Keratinocyte (primary cell): ENCODE results near the gene INPP5E. TPM values are rescaled to one million over a fixed set of nuclear protein-coding genes. Genes with fewer than 3 reads are reported as not detected.
A peak's percentile ranks its signal among the peaks of the same experiment; 100 is the strongest.

ENCODE experiments used
- DNase-seq: peaks from one replicate; pipeline ENCODE4 v3.0.0-alpha.2; 2011; ENCODE audit warnings: low read depth, missing footprints, low spot score
- FAIRE-seq: peaks from 2 replicates; lab custom pipeline; 2011; peaks lifted over from hg19 to GRCh38; lab: Jason Lieb, UNC
- H2AFZ ChIP-seq: 2 replicates; pipeline ENCODE4 v1.6.0; 2012; ENCODE audit warnings: low read length, control low read depth, inconsistent platforms; ENCODE audit not compliant: control insufficient read depth
- H3K27ac ChIP-seq: 2 replicates; pipeline ENCODE4 v1.5.1; 2011; ENCODE audit warnings: low read length; ENCODE audit not compliant: control insufficient read depth, insufficient read depth
- H3K27me3 ChIP-seq: 3 replicates; pipeline ENCODE4 v1.6.0; 2011; ENCODE audit warnings: low read length; ENCODE audit not compliant: control insufficient read depth, insufficient read depth; ENCODE audit errors: extremely low read depth
- H3K36me3 ChIP-seq, 2 experiments: 2 replicates in 1 of 2; 3 replicates in 1 of 2; pipeline ENCODE4 v1.5.1; 2011; ENCODE audit warnings: low read length in 2 of 2, mild to moderate bottlenecking in 1 of 2; ENCODE audit not compliant: control insufficient read depth in 2 of 2, insufficient read depth in 2 of 2; ENCODE audit errors: extremely low read depth in 1 of 2
- H3K4me1 ChIP-seq: 3 replicates; pipeline ENCODE4 v1.5.1; 2011; ENCODE audit warnings: low read length; ENCODE audit not compliant: control insufficient read depth, insufficient read depth; ENCODE audit errors: extremely low read depth
- H3K4me2 ChIP-seq: 3 replicates; pipeline ENCODE4 v1.6.0; 2011; ENCODE audit warnings: low read depth, low read length; ENCODE audit not compliant: control insufficient read depth, insufficient read depth; ENCODE audit errors: extremely low read depth
- H3K4me3 ChIP-seq, 3 experiments: fragments of 200-600 bp in 1 of 3; sonication (generic) in 1 of 3; 2 replicates in 2 of 3; 3 replicates in 1 of 3; pipeline ENCODE4 v1.5.1; 2011 to 2016; ENCODE audit warnings: low read length in 3 of 3, mild to moderate bottlenecking in 3 of 3, control low read depth in 2 of 3, inconsistent platforms in 1 of 3, low read depth in 1 of 3, mixed read lengths in 1 of 3, mixed run types in 1 of 3, moderate library complexity in 1 of 3; ENCODE audit not compliant: control insufficient read depth in 2 of 3, insufficient read depth in 2 of 3; ENCODE audit errors: extremely low read depth in 1 of 3
- H3K79me2 ChIP-seq: 2 replicates; pipeline ENCODE4 v1.6.0; 2012; ENCODE audit warnings: low read length; ENCODE audit not compliant: control insufficient read depth, insufficient read depth
- H3K9ac ChIP-seq: 3 replicates; pipeline ENCODE4 v1.6.0; 2011; ENCODE audit warnings: low read length; ENCODE audit not compliant: control insufficient read depth, insufficient read depth; ENCODE audit errors: extremely low read depth
- H3K9me1 ChIP-seq: 3 replicates; pipeline ENCODE4 v1.6.0; 2011; ENCODE audit warnings: low read length; ENCODE audit not compliant: control insufficient read depth, insufficient read depth; ENCODE audit errors: extremely low read depth
- H3K9me3 ChIP-seq: 2 replicates; pipeline ENCODE4 v1.5.1; 2012; ENCODE audit warnings: low read depth, low read length; ENCODE audit not compliant: control insufficient read depth
- H4K20me1 ChIP-seq: 3 replicates; pipeline ENCODE4 v1.6.0; 2011; ENCODE audit warnings: low read length; ENCODE audit not compliant: control insufficient read depth, insufficient read depth; ENCODE audit errors: extremely low read depth
- EZH2 ChIP-seq: IDR thresholded peaks from one replicate; pipeline ENCODE4 v1.6.1; 2012; ENCODE audit warnings: inconsistent platforms, mild to moderate bottlenecking, low read length, moderate library complexity
- dilution Hi-C: fragments of 300-500 bp; cut with MboI; formaldehyde crosslinking; loops from one replicate; pipeline ENCODE4 v1.7.0; 2020; ENCODE audit warnings: low sequenced_read_pairs; ENCODE audit not compliant: extremely low pct_ligation_motif_present
- polyA plus RNA-seq, 5 experiments: library from polyadenylated mRNA; depleted of rRNA in 3 of 5; stranded (reverse) in 3 of 5; stranded (forward) in 1 of 5; unstranded in 1 of 5; fragments of >200 nt; gene quantifications; 1 replicate in 1 of 5; 2 replicates in 3 of 5; 3 replicates in 1 of 5; pipeline versions ENCODE4 v1.2.1 to v1.2.3, GENCODE V29; 2011 to 2012; ENCODE audit warnings: missing spikeins in 2 of 5, low read depth in 1 of 5, low replicate concordance in 1 of 5
- TF ChIP-seq, protein P1 (sequence below), 3 experiments: IDR thresholded peaks in 1 of 3; conservative IDR thresholded peaks in 1 of 3; optimal IDR thresholded peaks in 1 of 3; 2 replicates in 2 of 3; 3 replicates in 1 of 3; pipeline versions ENCODE3 to v1.5.1; 2011; ENCODE audit warnings: low read length in 3 of 3, mild to moderate bottlenecking in 3 of 3, moderate library complexity in 2 of 3, control low read depth in 1 of 3, inconsistent platforms in 1 of 3; ENCODE audit not compliant: insufficient read depth in 2 of 3; ENCODE audit errors: extremely low read depth in 1 of 3

INPP5E gene
- polyA plus RNA-seq, 1 donor (not counting 4 experiments of a cell fraction or from before 2014, with no cell fraction given) = 4.4 TPM

DNA sequence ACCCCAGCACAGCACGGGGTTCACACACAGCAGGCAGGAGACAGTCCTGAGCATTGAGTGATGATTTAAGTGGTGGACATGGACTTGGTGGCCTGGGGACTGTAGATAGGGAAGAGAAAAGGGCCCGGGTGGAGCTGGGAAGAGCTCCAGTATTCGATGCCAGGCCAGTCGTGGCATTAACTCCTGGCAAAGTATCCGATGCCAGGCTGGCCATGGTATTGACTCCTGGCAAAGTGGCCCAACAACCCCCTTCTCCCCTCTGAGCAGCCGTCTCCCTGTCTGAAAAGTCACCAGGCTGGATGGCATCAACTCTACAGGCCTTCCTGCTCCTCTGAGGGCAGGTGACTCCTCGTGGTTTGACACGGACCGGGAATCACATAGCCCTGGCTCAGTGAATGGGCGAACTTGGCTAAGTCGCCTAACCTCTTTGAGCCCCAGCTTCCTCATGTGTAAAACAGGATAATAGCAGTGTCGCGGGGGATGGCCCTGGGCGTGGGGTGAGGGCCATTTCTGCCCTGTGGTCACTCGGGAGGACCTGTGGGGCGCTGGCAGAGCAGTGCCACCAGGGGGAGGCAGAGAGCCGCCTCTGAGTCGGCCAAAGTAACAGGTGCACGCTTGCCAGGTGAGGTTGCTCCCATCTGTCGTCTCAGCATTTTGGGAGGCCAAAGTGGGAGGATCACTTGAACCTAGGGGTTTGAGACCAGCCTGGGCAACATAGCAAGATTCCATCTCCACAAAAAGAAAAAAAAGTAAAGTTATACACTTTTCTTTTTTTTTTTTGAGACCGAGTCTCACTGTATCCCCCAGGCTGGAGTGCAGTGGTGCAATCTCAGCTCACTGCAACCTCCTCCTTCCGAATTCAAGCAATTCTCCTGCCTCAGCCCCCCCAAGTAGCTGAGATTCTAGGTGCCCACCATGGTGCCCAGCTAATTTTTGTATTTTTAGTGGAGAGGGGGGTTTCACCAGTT, 48.9 kb upstream of the INPP5E start:
- Histone ChIP-seq H3K27me3 (no peaks in the 10 kb centered on the region), H4K20me1 (peaks cover 7% of the 10 kb centered on the region), H3K79me2 (no peaks in the 10 kb centered on the region), H3K9me3 (no peaks in the 10 kb centered on the region), H3K36me3 (no peaks in the 10 kb centered on the region), H3K4me2 (no peak overlapping the region), H3K9me1 (no peaks in the 10 kb centered on the region), H3K4me1 (peaks cover 12% of the 10 kb centered on the region), H3K27ac (no peak overlapping the region), H2AFZ (no peak overlapping the region), H3K9ac (no peak overlapping the region), H3K4me3 (no peak overlapping the region)
- dilution Hi-C loops = no loop called here
- DNase-seq = no peak
- no peak for FAIRE-seq
- TF ChIP-seq, protein P1, sequence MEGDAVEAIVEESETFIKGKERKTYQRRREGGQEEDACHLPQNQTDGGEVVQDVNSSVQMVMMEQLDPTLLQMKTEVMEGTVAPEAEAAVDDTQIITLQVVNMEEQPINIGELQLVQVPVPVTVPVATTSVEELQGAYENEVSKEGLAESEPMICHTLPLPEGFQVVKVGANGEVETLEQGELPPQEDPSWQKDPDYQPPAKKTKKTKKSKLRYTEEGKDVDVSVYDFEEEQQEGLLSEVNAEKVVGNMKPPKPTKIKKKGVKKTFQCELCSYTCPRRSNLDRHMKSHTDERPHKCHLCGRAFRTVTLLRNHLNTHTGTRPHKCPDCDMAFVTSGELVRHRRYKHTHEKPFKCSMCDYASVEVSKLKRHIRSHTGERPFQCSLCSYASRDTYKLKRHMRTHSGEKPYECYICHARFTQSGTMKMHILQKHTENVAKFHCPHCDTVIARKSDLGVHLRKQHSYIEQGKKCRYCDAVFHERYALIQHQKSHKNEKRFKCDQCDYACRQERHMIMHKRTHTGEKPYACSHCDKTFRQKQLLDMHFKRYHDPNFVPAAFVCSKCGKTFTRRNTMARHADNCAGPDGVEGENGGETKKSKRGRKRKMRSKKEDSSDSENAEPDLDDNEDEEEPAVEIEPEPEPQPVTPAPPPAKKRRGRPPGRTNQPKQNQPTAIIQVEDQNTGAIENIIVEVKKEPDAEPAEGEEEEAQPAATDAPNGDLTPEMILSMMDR (optimal IDR thresholded peaks at IDR 0.05 in 1 of 3, IDR thresholded peaks at IDR 0.05 in 1 of 3, conservative IDR thresholded peaks at IDR 0.05 in 1 of 3; ENCODE audit: extremely low read depth in 1 of 3, insufficient read depth in 2 of 3, low read length in 3 of 3) = peak in 2 of 3 experiments; percentile 89 to 99
- TF ChIP-seq EZH2 = no peak

DNA sequence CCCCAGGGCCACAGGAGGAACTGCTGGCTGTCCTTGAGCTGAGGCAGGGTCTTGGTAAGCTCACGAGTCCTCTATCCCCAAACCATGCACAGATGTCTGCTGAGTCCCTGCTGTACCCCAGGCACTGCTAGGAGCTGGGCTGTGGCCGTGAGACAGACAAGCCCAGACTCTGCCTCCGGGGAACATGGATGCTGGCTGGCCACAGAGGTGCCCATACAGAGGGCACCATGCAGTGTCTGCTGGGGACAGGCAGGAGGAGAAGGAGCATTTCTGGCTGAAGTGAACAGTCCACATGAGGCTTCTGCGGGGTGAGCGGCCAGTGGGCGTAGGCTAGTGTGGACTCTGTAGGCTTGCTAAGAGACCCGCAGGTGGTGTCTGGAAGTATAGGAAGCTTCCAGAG, 48.0 kb upstream of the INPP5E start:
- H3K4me1 ChIP-seq = peaks cover 12% of the 10 kb centered on the region
- no peaks in the 10 kb centered on the region for H3K9me1 ChIP-seq
- FAIRE-seq (no peak), DNase-seq (no peak)
- no peak for TF ChIP-seq EZH2
- TF ChIP-seq, protein P1 (optimal IDR thresholded peaks at IDR 0.05 in 1 of 3, IDR thresholded peaks at IDR 0.05 in 1 of 3, conservative IDR thresholded peaks at IDR 0.05 in 1 of 3; ENCODE audit: extremely low read depth in 1 of 3, insufficient read depth in 2 of 3, low read length in 3 of 3) = no peak
- H3K4me2 ChIP-seq = no peak overlapping the region
- H3K9ac ChIP-seq = no peak overlapping the region
- H3K4me3 ChIP-seq = no peak overlapping the region
- no peak overlapping the region for H2AFZ ChIP-seq
- peaks cover 3% of the 10 kb centered on the region for H4K20me1 ChIP-seq
- H3K9me3 ChIP-seq = no peaks in the 10 kb centered on the region
- no peaks in the 10 kb centered on the region for H3K27me3 ChIP-seq
- H3K36me3 ChIP-seq = no peaks in the 10 kb centered on the region
- peaks cover under 1% of the 10 kb centered on the region for H3K79me2 ChIP-seq
- H3K27ac ChIP-seq = no peak overlapping the region
- dilution Hi-C loops = no loop called here
